K562 (cell line): ENCODE measurements around the gene CSMD2.

ENCODE experiments used
- CREB1 ChIP-seq, 2 experiments: sonication (generic) in 1 of 2; formaldehyde crosslinking in 1 of 2; IDR thresholded peaks; 2 replicates each; pipeline versions ENCODE4 v1.6.1 to v1.8.0; 2012 to 2022; ENCODE audit warnings: inconsistent platforms in 1 of 2, mild to moderate bottlenecking in 1 of 2, missing genetic modification reagents in 1 of 2, moderate library complexity in 1 of 2
- NFXL1 ChIP-seq: fragments of 450-650 bp; formaldehyde crosslinking; IDR thresholded peaks from 2 replicates; pipeline ENCODE4 v1.4.0; 2021; ENCODE audit warnings: mild to moderate bottlenecking
- POLR2AphosphoS2 ChIP-seq: IDR thresholded peaks from 2 replicates; pipeline ENCODE4 v1.6.1; 2012; ENCODE audit warnings: low read length, improper control_type of control experiment
- POLR2AphosphoS5 ChIP-seq: IDR thresholded peaks from 2 replicates; pipeline ENCODE4 v1.6.1; 2011; ENCODE audit warnings: mild to moderate bottlenecking, low read depth, low read length, moderate library complexity; ENCODE audit not compliant: control insufficient read depth, insufficient read depth
- POLR3A ChIP-seq: IDR thresholded peaks from 2 replicates; pipeline ENCODE4 v1.6.1; 2011; ENCODE audit warnings: borderline replicate concordance, mild to moderate bottlenecking, moderate library complexity; ENCODE audit not compliant: insufficient read length, insufficient read depth; ENCODE audit errors: extremely low read depth
- RFX5 ChIP-seq: IDR thresholded peaks from 2 replicates; pipeline ENCODE4 v1.6.1; 2011; ENCODE audit warnings: low read depth, mild to moderate bottlenecking, improper control_type of control experiment, low read length
- TAF1 ChIP-seq: IDR thresholded peaks from 2 replicates; pipeline ENCODE4 v1.6.1; 2011; ENCODE audit warnings: mild to moderate bottlenecking, low read length, moderate library complexity; ENCODE audit not compliant: insufficient read depth, control insufficient read depth, severe bottlenecking; ENCODE audit errors: extremely low read depth
- TF ChIP-seq, protein P1 (sequence below): fragments of 250-450 bp; sonication (Bioruptor Pico); IDR thresholded peaks from 2 replicates; pipeline ENCODE4 v1.8.0; 2021; ENCODE audit warnings: moderate library complexity, mild to moderate bottlenecking, inconsistent platforms
- TF ChIP-seq, protein P2 (sequence below): fragments of 450-650 bp; IDR thresholded peaks from 2 replicates; pipeline ENCODE4 v1.7.1; 2018; ENCODE audit warnings: mild to moderate bottlenecking, low read depth; ENCODE audit not compliant: partially characterized antibody
- TF ChIP-seq, protein P3 (sequence below): sonication (generic); formaldehyde crosslinking; IDR thresholded peaks from 2 replicates; pipeline ENCODE4 v1.8.1; 2023; ENCODE audit warnings: mild to moderate bottlenecking, missing genetic modification reagents
- TF ChIP-seq, protein P4 (sequence below): fragments of 150-350 bp; IDR thresholded peaks from 2 replicates; pipeline ENCODE4 v1.6.1; 2014; ENCODE audit warnings: low read depth, mild to moderate bottlenecking, low read length, borderline replicate concordance

DNA sequence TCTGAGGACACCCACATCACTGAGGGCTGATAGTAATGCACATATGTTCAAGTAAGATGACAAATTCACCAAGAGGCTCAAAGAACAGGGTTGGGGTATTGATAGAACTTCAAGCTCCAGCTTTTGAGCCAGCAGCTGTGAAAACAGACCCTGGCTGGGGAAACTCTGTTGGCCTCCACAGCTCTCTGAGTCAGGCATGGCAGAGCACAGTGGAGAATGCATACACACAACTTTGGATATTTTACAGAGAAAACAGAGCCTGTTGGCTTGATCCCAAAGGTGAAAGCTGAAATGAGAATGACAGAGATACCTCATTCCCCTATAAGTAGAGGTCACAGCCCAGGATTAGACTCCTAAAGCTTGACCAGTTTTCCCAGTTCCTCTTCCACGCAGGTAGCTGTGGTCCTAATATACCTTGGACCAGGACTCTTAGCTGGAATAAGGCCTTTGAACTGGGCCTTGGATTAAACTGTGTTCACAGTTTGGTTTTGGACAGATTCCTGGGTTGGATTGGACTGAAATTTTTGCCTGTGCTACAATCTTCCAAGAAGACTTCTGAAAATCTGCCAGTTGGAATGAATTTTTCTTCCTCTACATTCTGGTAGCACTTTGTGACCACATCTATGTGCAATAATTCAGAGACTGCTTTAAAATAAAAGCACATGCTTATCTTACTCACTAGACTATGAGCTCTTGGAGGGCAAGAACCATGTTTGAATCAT is 402.8 kb downstream of the CSMD2 start:
- TF ChIP-seq POLR2AphosphoS2 (no peak), POLR2AphosphoS5 (no peak), CREB1 (IDR thresholded peaks at IDR 0.05) (no peak), CREB1 (CRISPR knock-in tag; IDR thresholded peaks at IDR 0.05) (no peak), NFXL1 (CRISPR knock-in tag) (no peak), POLR3A (no peak), TAF1 (no peak), RFX5 (no peak)
- TF ChIP-seq, protein P1, sequence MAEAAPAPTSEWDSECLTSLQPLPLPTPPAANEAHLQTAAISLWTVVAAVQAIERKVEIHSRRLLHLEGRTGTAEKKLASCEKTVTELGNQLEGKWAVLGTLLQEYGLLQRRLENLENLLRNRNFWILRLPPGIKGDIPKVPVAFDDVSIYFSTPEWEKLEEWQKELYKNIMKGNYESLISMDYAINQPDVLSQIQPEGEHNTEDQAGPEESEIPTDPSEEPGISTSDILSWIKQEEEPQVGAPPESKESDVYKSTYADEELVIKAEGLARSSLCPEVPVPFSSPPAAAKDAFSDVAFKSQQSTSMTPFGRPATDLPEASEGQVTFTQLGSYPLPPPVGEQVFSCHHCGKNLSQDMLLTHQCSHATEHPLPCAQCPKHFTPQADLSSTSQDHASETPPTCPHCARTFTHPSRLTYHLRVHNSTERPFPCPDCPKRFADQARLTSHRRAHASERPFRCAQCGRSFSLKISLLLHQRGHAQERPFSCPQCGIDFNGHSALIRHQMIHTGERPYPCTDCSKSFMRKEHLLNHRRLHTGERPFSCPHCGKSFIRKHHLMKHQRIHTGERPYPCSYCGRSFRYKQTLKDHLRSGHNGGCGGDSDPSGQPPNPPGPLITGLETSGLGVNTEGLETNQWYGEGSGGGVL (CRISPR knock-in tag) = no peak
- TF ChIP-seq, protein P2, sequence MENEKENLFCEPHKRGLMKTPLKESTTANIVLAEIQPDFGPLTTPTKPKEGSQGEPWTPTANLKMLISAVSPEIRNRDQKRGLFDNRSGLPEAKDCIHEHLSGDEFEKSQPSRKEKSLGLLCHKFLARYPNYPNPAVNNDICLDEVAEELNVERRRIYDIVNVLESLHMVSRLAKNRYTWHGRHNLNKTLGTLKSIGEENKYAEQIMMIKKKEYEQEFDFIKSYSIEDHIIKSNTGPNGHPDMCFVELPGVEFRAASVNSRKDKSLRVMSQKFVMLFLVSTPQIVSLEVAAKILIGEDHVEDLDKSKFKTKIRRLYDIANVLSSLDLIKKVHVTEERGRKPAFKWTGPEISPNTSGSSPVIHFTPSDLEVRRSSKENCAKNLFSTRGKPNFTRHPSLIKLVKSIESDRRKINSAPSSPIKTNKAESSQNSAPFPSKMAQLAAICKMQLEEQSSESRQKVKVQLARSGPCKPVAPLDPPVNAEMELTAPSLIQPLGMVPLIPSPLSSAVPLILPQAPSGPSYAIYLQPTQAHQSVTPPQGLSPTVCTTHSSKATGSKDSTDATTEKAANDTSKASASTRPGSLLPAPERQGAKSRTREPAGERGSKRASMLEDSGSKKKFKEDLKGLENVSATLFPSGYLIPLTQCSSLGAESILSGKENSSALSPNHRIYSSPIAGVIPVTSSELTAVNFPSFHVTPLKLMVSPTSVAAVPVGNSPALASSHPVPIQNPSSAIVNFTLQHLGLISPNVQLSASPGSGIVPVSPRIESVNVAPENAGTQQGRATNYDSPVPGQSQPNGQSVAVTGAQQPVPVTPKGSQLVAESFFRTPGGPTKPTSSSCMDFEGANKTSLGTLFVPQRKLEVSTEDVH = no peak
- TF ChIP-seq, protein P3, sequence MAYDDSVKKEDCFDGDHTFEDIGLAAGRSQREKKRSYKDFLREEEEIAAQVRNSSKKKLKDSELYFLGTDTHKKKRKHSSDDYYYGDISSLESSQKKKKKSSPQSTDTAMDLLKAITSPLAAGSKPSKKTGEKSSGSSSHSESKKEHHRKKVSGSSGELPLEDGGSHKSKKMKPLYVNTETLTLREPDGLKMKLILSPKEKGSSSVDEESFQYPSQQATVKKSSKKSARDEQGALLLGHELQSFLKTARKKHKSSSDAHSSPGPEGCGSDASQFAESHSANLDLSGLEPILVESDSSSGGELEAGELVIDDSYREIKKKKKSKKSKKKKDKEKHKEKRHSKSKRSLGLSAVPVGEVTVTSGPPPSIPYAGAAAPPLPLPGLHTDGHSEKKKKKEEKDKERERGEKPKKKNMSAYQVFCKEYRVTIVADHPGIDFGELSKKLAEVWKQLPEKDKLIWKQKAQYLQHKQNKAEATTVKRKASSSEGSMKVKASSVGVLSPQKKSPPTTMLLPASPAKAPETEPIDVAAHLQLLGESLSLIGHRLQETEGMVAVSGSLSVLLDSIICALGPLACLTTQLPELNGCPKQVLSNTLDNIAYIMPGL (CRISPR knock-in tag) = no peak
- TF ChIP-seq, protein P4, sequence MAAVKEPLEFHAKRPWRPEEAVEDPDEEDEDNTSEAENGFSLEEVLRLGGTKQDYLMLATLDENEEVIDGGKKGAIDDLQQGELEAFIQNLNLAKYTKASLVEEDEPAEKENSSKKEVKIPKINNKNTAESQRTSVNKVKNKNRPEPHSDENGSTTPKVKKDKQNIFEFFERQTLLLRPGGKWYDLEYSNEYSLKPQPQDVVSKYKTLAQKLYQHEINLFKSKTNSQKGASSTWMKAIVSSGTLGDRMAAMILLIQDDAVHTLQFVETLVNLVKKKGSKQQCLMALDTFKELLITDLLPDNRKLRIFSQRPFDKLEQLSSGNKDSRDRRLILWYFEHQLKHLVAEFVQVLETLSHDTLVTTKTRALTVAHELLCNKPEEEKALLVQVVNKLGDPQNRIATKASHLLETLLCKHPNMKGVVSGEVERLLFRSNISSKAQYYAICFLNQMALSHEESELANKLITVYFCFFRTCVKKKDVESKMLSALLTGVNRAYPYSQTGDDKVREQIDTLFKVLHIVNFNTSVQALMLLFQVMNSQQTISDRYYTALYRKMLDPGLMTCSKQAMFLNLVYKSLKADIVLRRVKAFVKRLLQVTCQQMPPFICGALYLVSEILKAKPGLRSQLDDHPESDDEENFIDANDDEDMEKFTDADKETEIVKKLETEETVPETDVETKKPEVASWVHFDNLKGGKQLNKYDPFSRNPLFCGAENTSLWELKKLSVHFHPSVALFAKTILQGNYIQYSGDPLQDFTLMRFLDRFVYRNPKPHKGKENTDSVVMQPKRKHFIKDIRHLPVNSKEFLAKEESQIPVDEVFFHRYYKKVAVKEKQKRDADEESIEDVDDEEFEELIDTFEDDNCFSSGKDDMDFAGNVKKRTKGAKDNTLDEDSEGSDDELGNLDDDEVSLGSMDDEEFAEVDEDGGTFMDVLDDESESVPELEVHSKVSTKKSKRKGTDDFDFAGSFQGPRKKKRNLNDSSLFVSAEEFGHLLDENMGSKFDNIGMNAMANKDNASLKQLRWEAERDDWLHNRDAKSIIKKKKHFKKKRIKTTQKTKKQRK = no peak
